ENCODE measurements around the gene ZNF354C. TPM values are rescaled to one million over a fixed set of nuclear protein-coding genes. Genes with fewer than 3 reads are reported as not detected.

Gene ZNF354C
- total RNA-seq, 4 donors from 2014 or later, result 0.75 to 7.6 (median 2.9) TPM

Other genes with a start within 250 kb of the ZNF354C start
- 10 to 100 TPM in 3 of 4 donors, 1 to 10 TPM in 1; 2.4 to 42.3 (median 14.8) TPM for gene ZNF354B, start 200.4 kb upstream of the ZNF354C start, total RNA-seq
- gene ZFP2, start 164.5 kb upstream of the ZNF354C start, total RNA-seq, result 1 to 10 TPM in 3 of 4 donors, not detected in 1; 1.7 to 3.6 (median 2.0) TPM
- gene ZNF454, start 119.2 kb upstream of the ZNF354C start, total RNA-seq, result 1 to 10 TPM in 2 of 4 donors, under 1 TPM in 1, not detected in 1; 0.41 to 4.1 (median 1.6) TPM
- gene GRM6, start 65.1 kb upstream of the ZNF354C start, total RNA-seq, result not detected
- 1 to 10 TPM; 3.0 to 8.2 (median 6.3) TPM for gene ZNF879, start 36.6 kb upstream of the ZNF354C start, total RNA-seq